Vagina (tissue), 2 donors: Measurements from ENCODE around the gene SEMA3B.

Experiments used
- POLR2A ChIP-seq, 2 donors: fragments of 450-650 bp; IDR thresholded peaks; one replicate each; pipeline ENCODE4 v1.6.1; 2017; ENCODE audit warnings: antibody characterized with exemption in 2 of 2, mild to moderate bottlenecking in 2 of 2, moderate library complexity in 2 of 2
- TF ChIP-seq, protein P1 (sequence below), 3 experiments: fragments of 450-650 bp in 2 of 3; fragments of 200-600 bp in 1 of 3; sonication (generic) in 1 of 3; IDR thresholded peaks; one replicate each; pipeline ENCODE4 v1.5.1; 2017 to 2019; ENCODE audit warnings: antibody characterized with exemption in 3 of 3, mild to moderate bottlenecking in 2 of 3, moderate library complexity in 2 of 3

DNA sequence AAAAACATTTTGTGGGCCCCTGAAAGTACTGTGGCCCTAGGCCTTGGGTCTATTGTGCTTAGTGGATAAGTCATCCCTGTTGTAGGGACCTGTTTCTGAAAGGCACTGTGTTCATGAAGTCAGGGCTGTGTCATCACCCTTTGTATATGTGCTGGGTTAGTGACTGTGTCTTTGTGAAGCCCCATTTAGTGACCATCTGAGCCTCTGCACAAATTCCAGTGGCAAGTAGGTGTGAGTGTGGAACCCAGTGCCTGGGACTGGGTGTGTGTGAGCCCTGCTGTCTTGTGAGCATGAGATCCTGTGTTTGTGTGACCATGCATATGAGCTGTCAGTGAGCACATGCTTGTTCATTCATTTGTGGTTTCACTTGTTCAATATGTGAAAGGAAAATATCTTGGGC, 35.7 kb downstream of the SEMA3B start:
- TF ChIP-seq, protein P1, sequence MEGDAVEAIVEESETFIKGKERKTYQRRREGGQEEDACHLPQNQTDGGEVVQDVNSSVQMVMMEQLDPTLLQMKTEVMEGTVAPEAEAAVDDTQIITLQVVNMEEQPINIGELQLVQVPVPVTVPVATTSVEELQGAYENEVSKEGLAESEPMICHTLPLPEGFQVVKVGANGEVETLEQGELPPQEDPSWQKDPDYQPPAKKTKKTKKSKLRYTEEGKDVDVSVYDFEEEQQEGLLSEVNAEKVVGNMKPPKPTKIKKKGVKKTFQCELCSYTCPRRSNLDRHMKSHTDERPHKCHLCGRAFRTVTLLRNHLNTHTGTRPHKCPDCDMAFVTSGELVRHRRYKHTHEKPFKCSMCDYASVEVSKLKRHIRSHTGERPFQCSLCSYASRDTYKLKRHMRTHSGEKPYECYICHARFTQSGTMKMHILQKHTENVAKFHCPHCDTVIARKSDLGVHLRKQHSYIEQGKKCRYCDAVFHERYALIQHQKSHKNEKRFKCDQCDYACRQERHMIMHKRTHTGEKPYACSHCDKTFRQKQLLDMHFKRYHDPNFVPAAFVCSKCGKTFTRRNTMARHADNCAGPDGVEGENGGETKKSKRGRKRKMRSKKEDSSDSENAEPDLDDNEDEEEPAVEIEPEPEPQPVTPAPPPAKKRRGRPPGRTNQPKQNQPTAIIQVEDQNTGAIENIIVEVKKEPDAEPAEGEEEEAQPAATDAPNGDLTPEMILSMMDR (IDR thresholded peaks at IDR 0.05), result no peak
- TF ChIP-seq POLR2A (IDR thresholded peaks at IDR 0.05), result no peak
